HCT116 (cell line): ENCODE data around the gene SAP130.

Source experiments
- CEBPB ChIP-seq: IDR thresholded peaks from 2 replicates; pipeline ENCODE4 v1.6.1; 2012; ENCODE audit warnings: low read depth
- EZH2 ChIP-seq: fragments of 200-600 bp; sonication (generic); IDR thresholded peaks from 2 replicates; pipeline ENCODE4 v1.6.1; 2017; ENCODE audit warnings: antibody characterized with exemption, mixed run types
- EZH2phosphoT487 ChIP-seq: fragments of 200-600 bp; IDR thresholded peaks from 2 replicates; pipeline ENCODE4 v1.6.1; 2018; ENCODE audit warnings: antibody characterized with exemption, borderline replicate concordance
- POLR2A ChIP-seq: IDR thresholded peaks from 2 replicates; pipeline ENCODE4 v1.7.0; 2011; ENCODE audit warnings: borderline replicate concordance; ENCODE audit not compliant: insufficient read depth, insufficient read length; ENCODE audit errors: extremely low read depth
- POLR2AphosphoS5 ChIP-seq: IDR thresholded peaks from 2 replicates; pipeline ENCODE4 v1.6.1; 2011; ENCODE audit warnings: mild to moderate bottlenecking, low read depth, low read length, moderate library complexity
- RAD21 ChIP-seq: IDR thresholded peaks from 2 replicates; pipeline ENCODE4 v1.6.1; 2012; ENCODE audit warnings: low read depth, mild to moderate bottlenecking
- SIN3A ChIP-seq: IDR thresholded peaks from 2 replicates; pipeline ENCODE4 v1.6.1; 2012; ENCODE audit warnings: low read depth
- SP1 ChIP-seq: IDR thresholded peaks from 2 replicates; pipeline ENCODE4 v1.6.1; 2012; ENCODE audit warnings: low read depth
- YY1 ChIP-seq: IDR thresholded peaks from 2 replicates; pipeline ENCODE4 v1.6.1; 2011; ENCODE audit warnings: low read length, low read depth, moderate library complexity, mild to moderate bottlenecking; ENCODE audit not compliant: insufficient replicate concordance; ENCODE audit errors: extremely low read depth
- ZFX ChIP-seq: fragments of 450-650 bp; IDR thresholded peaks from 2 replicates; pipeline ENCODE4 v1.6.1; 2017
- ZNF274 ChIP-seq: fragments of 200-500 bp; sonication (Bioruptor generic); IDR thresholded peaks from 2 replicates; pipeline ENCODE4 v1.6.1; 2014; ENCODE audit warnings: mild to moderate bottlenecking, low read depth, low read length, inconsistent platforms
- TF ChIP-seq, protein P1 (sequence below), 3 experiments: fragments of 200-600 bp in 1 of 3; sonication (generic) in 1 of 3; IDR thresholded peaks in 2 of 3; conservative IDR thresholded peaks in 1 of 3; 2 replicates each; pipeline ENCODE4 v1.5.1; 2012 to 2017; ENCODE audit warnings: low read depth in 2 of 3, low read length in 2 of 3, antibody characterized with exemption in 1 of 3, borderline replicate concordance in 1 of 3, control low read depth in 1 of 3, mild to moderate bottlenecking in 1 of 3, mixed read lengths in 1 of 3, mixed run types in 1 of 3, moderate library complexity in 1 of 3; ENCODE audit not compliant: insufficient read depth in 1 of 3

DNA sequence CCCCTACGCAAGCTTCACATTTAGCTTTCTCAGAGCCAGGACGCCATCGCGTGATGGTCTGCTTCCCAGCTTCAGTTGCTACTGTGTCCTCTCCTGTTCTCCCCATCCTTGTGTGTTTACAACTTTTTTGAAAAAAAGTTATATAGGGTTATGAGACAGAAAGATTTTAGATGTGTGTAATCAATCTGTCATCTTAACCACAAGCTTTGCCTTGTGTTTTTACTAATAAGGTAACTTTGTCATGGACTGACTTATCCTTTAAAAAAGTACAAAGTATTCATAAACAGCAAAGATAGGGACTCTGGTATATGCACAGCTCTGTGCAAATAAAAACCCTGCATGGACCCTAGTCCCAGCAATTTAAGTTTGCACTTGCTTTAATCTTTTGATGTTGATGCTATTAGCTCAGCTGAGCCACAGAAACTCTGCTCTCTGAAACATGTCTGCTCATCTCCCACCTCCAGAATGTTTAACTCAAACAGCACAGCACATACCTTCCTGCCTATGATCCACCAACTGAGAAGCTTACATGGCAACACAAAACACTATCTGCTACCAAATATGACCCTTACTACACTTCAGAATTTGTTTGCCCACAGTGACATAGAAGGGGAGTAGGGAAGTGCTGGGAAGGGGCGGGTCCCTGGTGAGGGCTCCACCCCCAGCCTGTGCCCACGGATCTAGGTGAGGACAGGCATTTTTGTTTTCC lies 42.7 kb downstream of the SAP130 start:
- no peak for TF ChIP-seq POLR2A
- TF ChIP-seq SIN3A, result no peak
- TF ChIP-seq, protein P1, sequence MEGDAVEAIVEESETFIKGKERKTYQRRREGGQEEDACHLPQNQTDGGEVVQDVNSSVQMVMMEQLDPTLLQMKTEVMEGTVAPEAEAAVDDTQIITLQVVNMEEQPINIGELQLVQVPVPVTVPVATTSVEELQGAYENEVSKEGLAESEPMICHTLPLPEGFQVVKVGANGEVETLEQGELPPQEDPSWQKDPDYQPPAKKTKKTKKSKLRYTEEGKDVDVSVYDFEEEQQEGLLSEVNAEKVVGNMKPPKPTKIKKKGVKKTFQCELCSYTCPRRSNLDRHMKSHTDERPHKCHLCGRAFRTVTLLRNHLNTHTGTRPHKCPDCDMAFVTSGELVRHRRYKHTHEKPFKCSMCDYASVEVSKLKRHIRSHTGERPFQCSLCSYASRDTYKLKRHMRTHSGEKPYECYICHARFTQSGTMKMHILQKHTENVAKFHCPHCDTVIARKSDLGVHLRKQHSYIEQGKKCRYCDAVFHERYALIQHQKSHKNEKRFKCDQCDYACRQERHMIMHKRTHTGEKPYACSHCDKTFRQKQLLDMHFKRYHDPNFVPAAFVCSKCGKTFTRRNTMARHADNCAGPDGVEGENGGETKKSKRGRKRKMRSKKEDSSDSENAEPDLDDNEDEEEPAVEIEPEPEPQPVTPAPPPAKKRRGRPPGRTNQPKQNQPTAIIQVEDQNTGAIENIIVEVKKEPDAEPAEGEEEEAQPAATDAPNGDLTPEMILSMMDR (IDR thresholded peaks at IDR 0.05 in 2 of 3, conservative IDR thresholded peaks at IDR 0.05 in 1 of 3; ENCODE audit: borderline replicate concordance in 1 of 3, insufficient read depth in 1 of 3, low read depth in 2 of 3, low read length in 2 of 3), result no peak
- TF ChIP-seq ZFX, result no peak
- TF ChIP-seq EZH2, result no peak
- no peak for TF ChIP-seq CEBPB
- no peak for TF ChIP-seq ZNF274
- TF ChIP-seq YY1, result no peak
- TF ChIP-seq EZH2phosphoT487, result no peak
- TF ChIP-seq RAD21, result no peak
- TF ChIP-seq POLR2AphosphoS5, result no peak
- TF ChIP-seq SP1, result no peak
